Activated CD4-positive, alpha-beta memory T cell treated with anti-CD3 and anti-CD28 coated beads for 36 hours (primary cell): ENCODE measurements around the gene EIF4G3. TPM values are rescaled to one million over a fixed set of nuclear protein-coding genes. Genes with fewer than 3 reads are reported as not detected.
"Not testable (repeated sequence)": the region's sequence is repeated elsewhere in the genome, so short reads cannot be mapped to it uniquely, and the experiment has no call there.

ENCODE experiments used
- CTCF ChIA-PET: fragments of 350-600 bp; sonication (Branson Sonifier 250); formaldehyde crosslinking; loops from one replicate; lab custom pipeline; 2021; ENCODE audit warnings: antibody characterized with exemption, inconsistent platforms; lab: Charles Lee
- POLR2A ChIA-PET: fragments of 350-600 bp; sonication (Branson Sonifier 250); formaldehyde crosslinking; loops from one replicate; lab custom pipeline; 2021; ENCODE audit warnings: antibody characterized with exemption; lab: Charles Lee
- DNase-seq: peaks from one replicate; pipeline ENCODE4 v3.0.0-alpha.2; 2020
- H3K27ac Mint-ChIP-seq: one replicate; pipeline ENCODE4 v1.8.0; 2021; ENCODE audit warnings: mixed read lengths
- H3K27me3 Mint-ChIP-seq: one replicate; pipeline ENCODE4 v1.8.0; 2021; ENCODE audit warnings: mixed read lengths
- H3K36me3 Mint-ChIP-seq: one replicate; pipeline ENCODE4 v1.8.0; 2021; ENCODE audit warnings: mixed read lengths
- H3K4me1 Mint-ChIP-seq: one replicate; pipeline ENCODE4 v1.8.0; 2021; ENCODE audit warnings: low read depth, mixed read lengths
- H3K4me3 Mint-ChIP-seq: one replicate; pipeline ENCODE4 v1.8.0; 2021; ENCODE audit warnings: mild to moderate bottlenecking, mixed read lengths
- H3K9me3 Mint-ChIP-seq: one replicate; pipeline ENCODE4 v1.8.0; 2021; ENCODE audit warnings: mixed read lengths
- intact Hi-C: fragments of 100-400 bp; cut with micrococcal nuclease; formaldehyde crosslinking; loops from one replicate; pipeline ENCODE4 v1.15.1; 2023
- total RNA-seq, 2 experiments: library from RNA; stranded (reverse); gene quantifications; one replicate each; pipeline ENCODE4 v1.2.3, GENCODE V29; 2021

The EIF4G3 gene
- total RNA-seq, 2 experiments from 2014 or later = 39.9 to 42.7 TPM

- H3K4me3 Mint-ChIP-seq = peak overlapping the region; percentile 17
- CTCF ChIA-PET = interaction anchor here (0.8 to 1.2 kb wide), 2 partner anchors 91 to 179 kb away, joined by 3 to 4 read pairs; no protein-coding TSS in a partner anchor
Measured at GRCh38 chr1:20931930-20932436, 244.7 kb downstream of the EIF4G3 start.

DNA sequence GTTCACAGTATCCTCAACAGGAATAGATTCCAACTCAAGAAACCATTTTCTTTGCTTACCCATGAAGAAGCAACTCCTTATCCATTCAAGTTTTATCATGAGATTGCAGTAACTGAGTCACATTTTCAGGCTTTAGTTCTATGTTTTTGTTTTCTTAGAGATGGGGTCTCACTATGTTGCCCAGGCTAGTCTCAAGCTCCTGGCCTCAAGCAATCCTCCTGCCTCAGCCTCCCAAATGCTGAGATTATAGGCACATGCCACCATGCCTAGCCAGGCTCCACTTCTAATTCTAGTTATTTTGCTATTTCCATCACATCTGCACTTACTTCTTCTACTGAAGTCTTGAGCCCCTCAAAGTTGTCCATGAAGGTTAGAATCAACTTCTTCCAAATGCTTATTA is 246.3 kb downstream of the EIF4G3 start:
- POLR2A ChIA-PET = no interaction called here
- no peaks in the 10 kb centered on the region for H3K27me3 Mint-ChIP-seq
- H3K4me1 Mint-ChIP-seq = peaks cover 35% of the 10 kb centered on the region
- no peak overlapping the region for H3K4me3 Mint-ChIP-seq
- CTCF ChIA-PET = no interaction called here
- intact Hi-C loops = loop anchor here (5.0 kb wide), 1 partner anchor 262 kb away; no protein-coding TSS in a partner anchor
- DNase-seq = no peak
- no peak overlapping the region for H3K27ac Mint-ChIP-seq
- no peaks in the 10 kb centered on the region for H3K9me3 Mint-ChIP-seq
- peaks cover 15% of the 10 kb centered on the region for H3K36me3 Mint-ChIP-seq

More at GRCh38 chr1:20931930-20932436, 244.7 kb downstream of the EIF4G3 start:
- peak; percentile 9 for DNase-seq
- no peaks in the 10 kb centered on the region for H3K9me3 Mint-ChIP-seq
- intact Hi-C loops = loop anchor here (1.0 to 5.0 kb wide), 7 partner anchors 43 to 362 kb away; partner anchors contain the start of gene HP1BP3
- no peaks in the 10 kb centered on the region for H3K27me3 Mint-ChIP-seq
- H3K36me3 Mint-ChIP-seq = peaks cover 18% of the 10 kb centered on the region
- peak overlapping the region; percentile 82 for H3K27ac Mint-ChIP-seq
- H3K4me1 Mint-ChIP-seq = peaks cover 36% of the 10 kb centered on the region
- POLR2A ChIA-PET = interaction anchor here (0.7 to 1.2 kb wide), 3 partner anchors 68 to 247 kb away, joined by 4 to 5 read pairs (median 4); no protein-coding TSS in a partner anchor

DNA sequence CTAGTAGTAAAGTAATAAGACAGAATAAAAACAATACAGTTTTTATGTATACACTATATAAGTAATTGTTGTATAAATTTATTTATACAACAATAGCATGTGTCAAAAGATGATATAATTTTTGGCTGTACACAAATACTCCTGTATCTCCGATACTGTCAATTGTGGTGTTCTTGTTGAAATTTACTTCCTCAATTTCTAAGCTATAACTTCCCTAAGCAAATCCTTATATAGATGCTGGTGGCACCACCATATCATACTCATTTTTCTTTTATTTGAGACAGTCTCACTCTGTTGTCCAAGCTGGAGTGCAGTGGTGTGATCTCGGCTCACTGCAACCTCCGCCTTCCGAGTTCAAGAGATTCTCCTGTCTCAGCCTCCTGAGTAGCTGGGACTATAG is 248.6 kb downstream of the EIF4G3 start:
- Mint-ChIP-seq H3K36me3 (peaks cover 10% of the 10 kb centered on the region), H3K4me3 (no peak overlapping the region), H3K27me3 (no peaks in the 10 kb centered on the region), H3K27ac (no peak overlapping the region), H3K9me3 (no peaks in the 10 kb centered on the region), H3K4me1 (peaks cover 25% of the 10 kb centered on the region)
- intact Hi-C loops = no loop called here
- CTCF ChIA-PET = no interaction called here
- DNase-seq = no peak
- POLR2A ChIA-PET = no interaction called here

DNA sequence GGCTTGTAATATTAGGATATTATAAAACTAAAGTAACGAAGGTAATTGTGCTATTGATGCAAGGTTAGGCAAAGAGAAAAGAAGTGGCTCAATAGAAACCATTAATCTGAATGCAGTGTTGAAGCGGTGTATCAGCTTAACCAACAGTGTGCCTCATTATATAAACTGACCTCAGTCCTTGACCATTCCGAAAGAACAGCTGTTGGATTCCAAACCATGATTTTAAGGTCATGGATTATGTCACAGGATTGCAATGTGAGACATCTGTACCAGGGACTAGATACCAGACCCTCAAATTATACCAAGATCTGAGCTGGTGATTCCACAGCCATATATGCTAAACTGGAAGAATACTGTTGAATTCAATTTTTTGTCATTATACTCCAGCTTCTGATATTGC is 255.4 kb downstream of the EIF4G3 start:
- Mint-ChIP-seq H3K4me1 (no peaks in the 10 kb centered on the region), H3K27me3 (no peaks in the 10 kb centered on the region), H3K36me3 (no peaks in the 10 kb centered on the region), H3K9me3 (no peaks in the 10 kb centered on the region), H3K4me3 (no peak overlapping the region), H3K27ac (no peak overlapping the region)
- intact Hi-C loops = no loop called here
- no peak for DNase-seq
- ChIA-PET CTCF (no interaction called here), POLR2A (no interaction called here)

DNA sequence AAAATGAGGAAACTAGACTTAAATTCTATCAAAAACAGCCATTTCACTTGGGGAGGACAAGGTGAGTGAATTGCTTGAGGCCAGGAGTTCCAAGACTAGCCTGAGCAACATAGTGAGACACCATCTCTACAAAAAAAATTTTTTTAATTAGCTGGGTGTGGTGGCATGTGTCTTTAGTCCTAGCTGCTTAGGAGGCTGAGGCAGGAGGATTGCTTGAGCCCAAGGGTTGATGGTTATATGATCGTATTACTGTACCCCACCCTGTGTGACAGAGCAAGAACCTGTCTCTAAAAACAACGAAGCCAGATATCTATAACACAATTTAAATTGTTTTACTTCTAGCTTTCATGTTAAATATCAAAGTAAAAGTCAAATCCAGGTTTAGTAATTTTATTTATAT is 263.5 kb downstream of the EIF4G3 start:
- no peak overlapping the region for H3K4me3 Mint-ChIP-seq
- intact Hi-C loops = no loop called here
- peaks cover 8% of the 10 kb centered on the region for H3K36me3 Mint-ChIP-seq
- ChIA-PET POLR2A (no interaction called here), CTCF (no interaction called here)
- H3K9me3 Mint-ChIP-seq = no peaks in the 10 kb centered on the region
- H3K4me1 Mint-ChIP-seq = no peaks in the 10 kb centered on the region
- DNase-seq = no peak
- H3K27me3 Mint-ChIP-seq = no peaks in the 10 kb centered on the region
- H3K27ac Mint-ChIP-seq = no peak overlapping the region

GRCh38 chr1:20907526-20907925 is 269.2 kb downstream of the EIF4G3 start:
- H3K4me1 Mint-ChIP-seq, POLR2A ChIA-PET, H3K4me3 Mint-ChIP-seq, H3K27me3 Mint-ChIP-seq, DNase-seq, H3K36me3 Mint-ChIP-seq, H3K27ac Mint-ChIP-seq, intact Hi-C loops, CTCF ChIA-PET, H3K9me3 Mint-ChIP-seq: not testable (repeated sequence)

- peaks cover 5% of the 10 kb centered on the region for H3K36me3 Mint-ChIP-seq
- H3K9me3 Mint-ChIP-seq = no peaks in the 10 kb centered on the region
- no peak overlapping the region for H3K27ac Mint-ChIP-seq
- no peaks in the 10 kb centered on the region for H3K4me1 Mint-ChIP-seq
- DNase-seq = no peak
- intact Hi-C loops = no loop called here
- ChIA-PET CTCF (no interaction called here), POLR2A (no interaction called here)
- H3K4me3 Mint-ChIP-seq = no peak overlapping the region
- H3K27me3 Mint-ChIP-seq = no peaks in the 10 kb centered on the region
Measured at GRCh38 chr1:20903437-20903836, 273.3 kb downstream of the EIF4G3 start.

DNA sequence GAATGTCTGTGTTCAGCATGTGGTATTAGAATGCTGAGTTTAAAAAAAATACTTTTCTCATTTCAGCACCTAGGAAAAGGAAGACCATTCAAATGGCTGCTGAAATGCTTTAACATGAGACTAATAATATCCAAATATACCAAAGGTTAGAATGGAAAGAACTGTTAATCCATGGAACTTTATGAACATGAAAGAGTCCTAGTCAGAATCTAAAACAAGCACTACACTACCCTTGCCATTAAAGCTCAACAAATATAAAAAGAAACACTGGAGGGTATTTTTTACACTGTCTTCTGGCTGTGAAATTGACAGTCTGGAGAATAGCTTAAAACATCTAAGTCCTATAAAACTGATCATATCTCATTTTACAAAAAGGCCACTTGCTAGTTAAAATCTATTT is 276.6 kb downstream of the EIF4G3 start:
- intact Hi-C loops = no loop called here
- ChIA-PET CTCF (no interaction called here), POLR2A (no interaction called here)
- Mint-ChIP-seq H3K27ac (no peak overlapping the region), H3K36me3 (peaks cover 3% of the 10 kb centered on the region), H3K27me3 (no peaks in the 10 kb centered on the region), H3K4me1 (no peaks in the 10 kb centered on the region), H3K4me3 (no peak overlapping the region), H3K9me3 (no peaks in the 10 kb centered on the region)
- DNase-seq = no peak

DNA sequence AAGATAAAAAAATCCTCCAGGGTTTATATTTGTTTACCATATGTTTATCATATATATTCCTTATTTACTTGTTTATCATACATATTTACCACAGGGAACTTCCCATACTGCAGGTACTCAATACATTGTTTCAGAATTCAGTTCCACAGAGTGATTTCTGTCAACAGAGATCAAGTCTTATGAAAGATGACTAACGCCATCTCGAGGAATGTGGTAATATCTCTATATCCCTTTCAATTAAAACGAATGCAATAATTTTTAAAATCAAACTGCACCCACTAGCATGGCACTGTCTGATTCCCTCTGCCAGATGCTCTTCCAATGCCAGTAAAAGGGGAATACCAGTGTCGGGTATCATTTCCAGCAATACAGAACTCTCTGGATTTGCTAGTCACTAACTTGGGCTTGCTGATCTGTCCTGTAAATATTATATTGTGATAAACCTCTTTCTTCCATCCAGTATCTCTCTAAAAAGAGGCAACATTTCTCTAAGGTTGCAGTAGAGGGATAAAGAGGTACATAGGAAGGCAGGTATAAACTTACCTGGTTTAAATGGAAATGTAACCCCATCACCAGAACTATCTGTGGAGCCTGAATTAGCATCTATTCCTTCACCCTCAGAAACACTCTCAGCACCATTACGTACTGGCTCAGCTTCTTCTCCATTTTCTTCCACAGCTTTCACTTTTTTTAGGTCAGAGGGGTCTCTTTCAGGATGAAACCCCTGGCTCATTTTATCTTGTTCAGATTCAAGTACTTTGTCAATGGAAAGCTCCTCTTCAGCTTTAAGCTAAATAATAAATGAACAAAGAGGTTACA is 277.3 kb downstream of the EIF4G3 start:
- Mint-ChIP-seq H3K4me3 (no peak overlapping the region), H3K27ac (no peak overlapping the region), H3K9me3 (no peaks in the 10 kb centered on the region), H3K36me3 (peaks cover 2% of the 10 kb centered on the region), H3K27me3 (no peaks in the 10 kb centered on the region), H3K4me1 (no peaks in the 10 kb centered on the region)
- ChIA-PET CTCF (no interaction called here), POLR2A (no interaction called here)
- intact Hi-C loops = no loop called here
- no peak for DNase-seq

DNA sequence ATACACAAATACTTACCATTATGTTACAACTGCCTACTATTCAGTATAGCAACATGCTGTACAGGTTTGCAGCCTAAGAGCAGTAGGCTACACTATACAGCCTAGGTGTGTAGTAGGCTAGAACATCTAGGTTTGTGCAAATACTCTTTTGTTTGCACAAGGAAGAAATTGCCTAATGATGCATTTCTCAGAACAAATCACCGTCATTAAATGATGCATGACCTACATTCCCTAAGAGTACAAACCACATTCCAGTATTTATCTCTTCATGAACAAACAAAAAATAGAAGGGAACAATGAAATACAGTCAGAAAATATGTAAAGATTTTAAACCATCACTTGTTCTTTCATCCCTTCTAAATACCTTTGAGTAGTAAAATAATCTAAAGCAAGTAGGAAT is 279.9 kb downstream of the EIF4G3 start:
- H3K9me3 Mint-ChIP-seq = no peaks in the 10 kb centered on the region
- no peak for DNase-seq
- ChIA-PET CTCF (no interaction called here), POLR2A (no interaction called here)
- H3K36me3 Mint-ChIP-seq = peaks cover 7% of the 10 kb centered on the region
- intact Hi-C loops = no loop called here
- H3K4me1 Mint-ChIP-seq = no peaks in the 10 kb centered on the region
- H3K27me3 Mint-ChIP-seq = no peaks in the 10 kb centered on the region
- no peak overlapping the region for H3K4me3 Mint-ChIP-seq
- H3K27ac Mint-ChIP-seq = no peak overlapping the region

GRCh38 chr1:20893931-20894330 is 282.8 kb downstream of the EIF4G3 start:
- ChIA-PET POLR2A (no interaction called here), CTCF (no interaction called here)
- H3K36me3 Mint-ChIP-seq = peaks cover 6% of the 10 kb centered on the region
- no peak overlapping the region for H3K27ac Mint-ChIP-seq
- no peaks in the 10 kb centered on the region for H3K9me3 Mint-ChIP-seq
- H3K4me1 Mint-ChIP-seq = no peaks in the 10 kb centered on the region
- no peak overlapping the region for H3K4me3 Mint-ChIP-seq
- no peaks in the 10 kb centered on the region for H3K27me3 Mint-ChIP-seq
- DNase-seq = no peak
- intact Hi-C loops = no loop called here

DNA sequence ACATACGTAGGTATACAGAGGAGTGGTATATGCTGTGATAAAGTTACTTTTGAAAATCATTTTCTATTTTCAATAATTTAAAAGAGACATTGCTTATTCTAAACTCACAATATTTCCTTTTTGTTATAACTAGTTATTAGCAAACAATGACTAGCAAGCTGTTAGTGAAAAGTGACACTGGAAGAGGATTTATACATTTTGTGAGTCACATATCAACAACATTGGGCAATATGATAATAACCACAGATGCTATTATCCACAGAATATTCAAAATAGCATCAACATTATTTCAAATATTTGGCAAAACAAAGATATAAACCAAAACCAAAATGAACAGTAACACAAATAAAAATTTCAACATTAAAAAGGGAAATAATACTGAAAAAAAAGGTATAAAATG is 285.6 kb downstream of the EIF4G3 start:
- Mint-ChIP-seq H3K4me3 (no peak overlapping the region), H3K9me3 (no peaks in the 10 kb centered on the region), H3K36me3 (peaks cover 6% of the 10 kb centered on the region), H3K27me3 (no peaks in the 10 kb centered on the region), H3K4me1 (no peaks in the 10 kb centered on the region), H3K27ac (no peak overlapping the region)
- intact Hi-C loops = no loop called here
- CTCF ChIA-PET = interaction anchor here (0.8 kb wide), 1 partner anchor 304 kb away, joined by 3 read pairs; no protein-coding TSS in a partner anchor
- POLR2A ChIA-PET = no interaction called here
- DNase-seq = no peak
